Measurements from ENCODE around the gene S100A4. TPM values are rescaled to one million over a fixed set of nuclear protein-coding genes. Genes with fewer than 3 reads are reported as not detected.
"Not testable (repeated sequence)": the region's sequence is repeated elsewhere in the genome, so short reads cannot be mapped to it uniquely, and the experiment has no call there.

Gene S100A4
- polyA plus RNA-seq, 1 experiment, result 797 TPM

DNA sequence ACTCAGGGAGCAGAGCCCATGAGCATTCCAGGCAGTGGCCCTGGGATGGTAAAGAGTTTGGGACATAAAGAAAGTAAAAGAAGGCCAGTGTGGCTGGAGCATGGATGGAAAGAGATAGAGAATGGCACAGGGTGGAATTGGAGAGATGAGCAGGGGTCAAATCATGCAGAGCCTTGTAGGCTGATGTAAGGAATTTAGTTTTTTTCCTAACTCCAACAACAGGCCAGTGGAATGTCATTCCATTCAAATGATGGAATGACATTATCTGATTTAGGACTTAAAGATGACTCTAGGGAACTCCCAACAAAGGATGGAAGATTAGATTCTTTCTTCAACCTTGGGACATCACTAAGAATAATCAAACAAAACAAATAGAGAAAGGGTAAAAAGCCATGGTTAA, 32.9 kb upstream of the S100A4 start:
- TF ChIP-seq, protein P1, sequence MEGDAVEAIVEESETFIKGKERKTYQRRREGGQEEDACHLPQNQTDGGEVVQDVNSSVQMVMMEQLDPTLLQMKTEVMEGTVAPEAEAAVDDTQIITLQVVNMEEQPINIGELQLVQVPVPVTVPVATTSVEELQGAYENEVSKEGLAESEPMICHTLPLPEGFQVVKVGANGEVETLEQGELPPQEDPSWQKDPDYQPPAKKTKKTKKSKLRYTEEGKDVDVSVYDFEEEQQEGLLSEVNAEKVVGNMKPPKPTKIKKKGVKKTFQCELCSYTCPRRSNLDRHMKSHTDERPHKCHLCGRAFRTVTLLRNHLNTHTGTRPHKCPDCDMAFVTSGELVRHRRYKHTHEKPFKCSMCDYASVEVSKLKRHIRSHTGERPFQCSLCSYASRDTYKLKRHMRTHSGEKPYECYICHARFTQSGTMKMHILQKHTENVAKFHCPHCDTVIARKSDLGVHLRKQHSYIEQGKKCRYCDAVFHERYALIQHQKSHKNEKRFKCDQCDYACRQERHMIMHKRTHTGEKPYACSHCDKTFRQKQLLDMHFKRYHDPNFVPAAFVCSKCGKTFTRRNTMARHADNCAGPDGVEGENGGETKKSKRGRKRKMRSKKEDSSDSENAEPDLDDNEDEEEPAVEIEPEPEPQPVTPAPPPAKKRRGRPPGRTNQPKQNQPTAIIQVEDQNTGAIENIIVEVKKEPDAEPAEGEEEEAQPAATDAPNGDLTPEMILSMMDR (IDR thresholded peaks at IDR 0.05; ENCODE audit: insufficient read depth, low read depth, low read length), result no peak
- Histone ChIP-seq H3K36me3 (ENCODE audit: control insufficient read depth, insufficient read depth, low read length) (no peaks in the 10 kb centered on the region), H3K27me3 (ENCODE audit: control insufficient read depth, insufficient read depth, low read length) (no peaks in the 10 kb centered on the region), H3K4me3 (ENCODE audit: low read depth, low read length) (no peak overlapping the region)
- no peak for DNase-seq (ENCODE audit: low read depth)
- CTCF ChIA-PET, result interaction anchor here (0.9 to 4.2 kb wide), 7 partner anchors 10 to 84 kb away, joined by 3 to 26 read pairs (median 4); partner anchors contain the start of genes S100A13 and S100A14
- POLR2A ChIA-PET, result interaction anchor here (0.6 to 0.7 kb wide), 2 partner anchors 32 to 43 kb away, joined by 3 read pairs; partner anchors contain the start of gene S100A6

DNA sequence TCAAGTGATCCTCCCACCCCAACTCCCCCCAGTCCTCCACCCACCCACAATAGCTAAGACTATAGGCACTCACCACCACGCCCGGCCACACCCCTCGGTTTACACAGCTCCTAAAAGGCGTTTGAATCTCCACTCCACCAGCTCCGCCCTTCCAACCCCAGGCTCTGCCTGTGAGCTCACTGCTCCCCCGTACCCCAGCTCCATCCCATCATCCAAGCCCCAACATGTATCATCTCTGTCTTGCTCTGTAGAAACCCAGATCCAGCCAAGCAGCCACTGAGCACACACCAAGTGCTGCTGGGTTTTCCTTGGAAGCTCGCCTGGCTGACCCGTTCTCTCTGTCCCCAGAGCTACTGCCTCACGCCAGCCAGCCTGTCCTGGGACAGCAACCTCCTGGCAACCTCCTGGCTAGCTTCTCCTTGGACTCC, 32.0 kb upstream of the S100A4 start:
- CTCF ChIA-PET, result interaction anchor here (1.0 to 4.2 kb wide), 11 partner anchors 8 to 83 kb away, joined by 3 to 26 read pairs (median 4); partner anchors contain the start of genes CHTOP, S100A13, S100A14 and S100A6
- Histone ChIP-seq H3K27me3 (ENCODE audit: control insufficient read depth, insufficient read depth, low read length) (no peaks in the 10 kb centered on the region), H3K4me3 (ENCODE audit: low read depth, low read length) (no peak overlapping the region), H3K36me3 (ENCODE audit: control insufficient read depth, insufficient read depth, low read length) (no peaks in the 10 kb centered on the region)
- TF ChIP-seq, protein P1 (IDR thresholded peaks at IDR 0.05; ENCODE audit: insufficient read depth, low read depth, low read length), result no peak
- POLR2A ChIA-PET, result no interaction called here
- no peak for DNase-seq (ENCODE audit: low read depth)

DNA sequence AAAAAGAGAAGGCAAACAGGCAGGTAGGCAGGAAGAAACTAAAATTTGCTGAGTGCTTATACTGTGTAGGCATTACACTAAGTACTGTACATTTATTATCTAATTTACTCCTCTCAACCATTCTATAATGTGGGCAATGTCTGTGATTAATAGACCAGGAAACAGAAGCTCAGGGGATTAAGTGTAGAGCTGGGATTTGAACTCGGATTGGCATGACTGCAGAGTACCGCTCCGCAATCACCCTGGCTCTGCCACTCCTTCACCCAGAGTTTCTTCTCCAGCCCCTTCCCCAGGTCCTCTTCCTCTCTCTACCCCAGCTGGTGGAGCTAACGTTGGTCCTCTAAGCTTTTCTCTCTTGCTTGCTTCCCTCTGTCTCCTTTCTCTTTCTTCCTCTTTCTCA, 31.5 kb upstream of the S100A4 start:
- POLR2A ChIA-PET, result no interaction called here
- CTCF ChIA-PET, result interaction anchor here (1.0 to 4.2 kb wide), 8 partner anchors 7 to 82 kb away, joined by 3 to 26 read pairs (median 4); partner anchors contain the start of genes CHTOP, S100A14 and S100A6
- H3K36me3 ChIP-seq (ENCODE audit: control insufficient read depth, insufficient read depth, low read length), result no peaks in the 10 kb centered on the region
- DNase-seq (ENCODE audit: low read depth), result no peak
- no peaks in the 10 kb centered on the region for H3K27me3 ChIP-seq (ENCODE audit: control insufficient read depth, insufficient read depth, low read length)
- no peak overlapping the region for H3K4me3 ChIP-seq (ENCODE audit: low read depth, low read length)
- TF ChIP-seq, protein P1 (IDR thresholded peaks at IDR 0.05; ENCODE audit: insufficient read depth, low read depth, low read length), result no peak

DNA sequence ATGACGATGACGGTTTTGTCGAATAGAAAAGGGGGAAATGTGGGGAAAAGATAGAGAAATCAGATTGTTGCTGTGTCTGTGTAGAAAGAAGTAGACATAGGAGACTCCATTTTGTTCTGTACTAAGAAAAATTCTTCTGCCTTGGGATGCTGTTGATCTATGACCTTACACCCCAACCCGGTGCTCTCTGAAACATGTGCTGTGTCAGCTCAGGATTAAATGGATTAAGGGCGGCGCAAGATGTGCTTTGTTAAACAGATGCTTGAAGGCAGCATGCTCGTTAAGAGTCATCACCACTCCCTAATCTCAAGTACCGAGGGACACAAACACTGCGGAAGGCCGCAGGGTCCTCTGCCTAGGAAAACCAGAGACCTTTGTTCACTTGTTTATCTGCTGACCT, 29.9 kb upstream of the S100A4 start:
- H3K4me3 ChIP-seq (ENCODE audit: low read depth, low read length); H3K27me3 ChIP-seq (ENCODE audit: control insufficient read depth, insufficient read depth, low read length); H3K36me3 ChIP-seq (ENCODE audit: control insufficient read depth, insufficient read depth, low read length); POLR2A ChIA-PET; DNase-seq (ENCODE audit: low read depth): not testable (repeated sequence)
- CTCF ChIA-PET, result interaction anchor here (0.8 to 4.2 kb wide), 5 partner anchors 17 to 43 kb away, joined by 3 to 26 read pairs (median 3); partner anchors contain the start of gene S100A14

DNA sequence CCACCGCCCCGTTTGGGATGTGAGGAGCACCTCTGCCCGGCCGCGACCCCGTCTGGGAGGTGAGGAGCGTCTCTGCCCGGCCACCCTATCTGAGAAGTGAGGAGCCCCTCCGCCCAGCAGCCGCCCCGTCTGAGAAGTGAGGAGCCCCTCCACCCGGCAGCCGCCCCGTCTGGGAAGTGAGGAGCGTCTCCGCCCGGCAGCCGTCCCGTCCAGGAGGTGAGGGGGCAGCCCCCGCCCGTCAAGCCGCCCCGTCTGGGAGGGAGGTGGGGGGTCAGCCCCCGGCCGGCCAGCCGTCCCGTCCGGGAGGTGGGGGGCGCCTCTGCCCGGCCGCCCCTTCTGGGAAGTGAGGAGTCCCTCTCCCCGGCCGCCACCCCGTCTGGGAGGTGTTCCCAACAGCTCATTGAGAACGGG, 29.5 kb upstream of the S100A4 start:
- CTCF ChIA-PET, result interaction anchor here (4.2 kb wide), 1 partner anchor 43 kb away, joined by 26 read pairs; the partner anchor contains the start of gene S100A14
- not testable (repeated sequence) for H3K27me3 ChIP-seq (ENCODE audit: control insufficient read depth, insufficient read depth, low read length)

DNA sequence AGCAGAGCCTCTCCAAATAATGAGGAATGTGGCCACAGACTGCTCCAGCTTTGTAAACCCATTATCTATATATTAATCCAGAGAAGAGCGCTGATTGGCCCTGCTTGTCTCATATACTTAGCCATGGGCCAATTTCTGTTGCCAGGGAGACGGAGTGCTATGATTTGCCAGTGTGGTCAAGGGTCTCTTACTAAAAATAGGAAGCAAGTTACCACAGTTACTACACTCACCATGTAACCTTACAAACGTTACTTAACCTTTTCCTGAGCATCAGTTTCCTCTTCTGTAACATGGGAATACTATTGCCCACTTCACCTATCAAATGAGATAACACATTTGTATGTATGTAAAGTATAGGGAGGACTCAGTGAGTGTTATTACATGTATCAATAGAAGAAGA, 27.7 kb upstream of the S100A4 start:
- ChIA-PET POLR2A (no interaction called here), CTCF (interaction anchor here (0.9 to 6.5 kb wide), 20 partner anchors 8 to 224 kb away, joined by 3 to 223 read pairs (median 8); partner anchors contain the start of genes CHTOP, S100A1, S100A13 and S100A14)
- DNase-seq (ENCODE audit: low read depth), result no peak

More for the DNA sequence above, 29.5 kb upstream of the S100A4 start:
- POLR2A ChIA-PET; DNase-seq (ENCODE audit: low read depth); H3K4me3 ChIP-seq (ENCODE audit: low read depth, low read length); H3K36me3 ChIP-seq (ENCODE audit: control insufficient read depth, insufficient read depth, low read length): not testable (repeated sequence)

More for the DNA sequence above, 27.7 kb upstream of the S100A4 start:
- TF ChIP-seq, protein P1 (IDR thresholded peaks at IDR 0.05; ENCODE audit: insufficient read depth, low read depth, low read length), result no peak
- no peak overlapping the region for H3K4me3 ChIP-seq (ENCODE audit: low read depth, low read length)
- H3K27me3 ChIP-seq (ENCODE audit: control insufficient read depth, insufficient read depth, low read length), result no peaks in the 10 kb centered on the region
- H3K36me3 ChIP-seq (ENCODE audit: control insufficient read depth, insufficient read depth, low read length), result no peaks in the 10 kb centered on the region
